Right atrium auricular region (tissue), 2 donors: ENCODE measurements around the gene LRRK2. TPM values are rescaled to one million over a fixed set of nuclear protein-coding genes. Genes with fewer than 3 reads are reported as not detected.

Experiments used
- DNase-seq: peaks from one replicate; pipeline ENCODE4 v3.0.0-alpha.2; 2019; ENCODE audit warnings: low spot score
- H3K27ac ChIP-seq, 2 donors: fragments of 200-600 bp; sonication (generic); 1 replicate in 1 of 2; 2 replicates in 1 of 2; pipeline ENCODE4 v1.5.1; 2016 to 2019
- H3K27me3 ChIP-seq, 2 donors: fragments of 200-600 bp; sonication (generic); one replicate each; pipeline versions ENCODE4 v1.5.1 to v1.6.0; 2017 to 2019
- H3K36me3 ChIP-seq: fragments of 200-600 bp; sonication (generic); one replicate; pipeline ENCODE4 v1.5.1; 2016
- H3K4me1 ChIP-seq, 2 donors: fragments of 200-600 bp; sonication (generic); one replicate each; pipeline versions ENCODE4 v1.5.1 to v1.6.0; 2017 to 2019
- H3K4me3 ChIP-seq, 2 donors: fragments of 200-600 bp; sonication (generic); 1 replicate in 1 of 2; 2 replicates in 1 of 2; pipeline ENCODE4 v1.5.1; 2017 to 2019; ENCODE audit warnings: mild to moderate bottlenecking in 1 of 2, moderate library complexity in 1 of 2
- H3K9me3 ChIP-seq, 2 donors: fragments of 200-600 bp; sonication (generic); one replicate each; pipeline ENCODE4 v1.5.1; 2019
- CTCF ChIP-seq, 2 donors: fragments of 200-600 bp; sonication (generic); IDR thresholded peaks; one replicate each; pipeline ENCODE4 v1.5.1; 2019; ENCODE audit warnings: antibody characterized with exemption in 2 of 2
- total RNA-seq, 2 donors: library from RNA; depleted of rRNA; stranded (reverse); fragments of >200 nt; gene quantifications; one replicate each; pipeline ENCODE4 v1.1.0, GENCODE V29; 2016

LRRK2 gene
- total RNA-seq, 2 donors from 2014 or later: 7.1 to 8.6 TPM

GRCh38 chr12:40229690-40230651 lies 5.2 kb downstream of the LRRK2 start:
- TF ChIP-seq CTCF (IDR thresholded peaks at IDR 0.05): no peak
- Histone ChIP-seq H3K27me3 (no peaks in the 10 kb centered on the region), H3K4me3 (no peak overlapping the region), H3K36me3 (peaks cover 12% of the 10 kb centered on the region), H3K4me1 (peaks cover 0 to 16% of the 10 kb centered on the region in 2 donors), H3K27ac (no peak overlapping the region), H3K9me3 (no peaks in the 10 kb centered on the region)
- no peak for DNase-seq

- no peaks in the 10 kb centered on the region for H3K9me3 ChIP-seq
- no peak overlapping the region for H3K4me3 ChIP-seq
- no peaks in the 10 kb centered on the region for H3K27me3 ChIP-seq
- H3K4me1 ChIP-seq: peaks cover 0 to 5% of the 10 kb centered on the region in 2 donors
- peaks cover 22% of the 10 kb centered on the region for H3K36me3 ChIP-seq
- DNase-seq: no peak
- H3K27ac ChIP-seq: no peak overlapping the region
- TF ChIP-seq CTCF (IDR thresholded peaks at IDR 0.05): no peak
Observed at GRCh38 chr12:40232602-40233001, 7.8 kb downstream of the LRRK2 start.

GRCh38 chr12:40233741-40234367 lies 9.1 kb downstream of the LRRK2 start:
- Histone ChIP-seq H3K9me3 (no peaks in the 10 kb centered on the region), H3K27me3 (no peaks in the 10 kb centered on the region), H3K4me3 (no peak overlapping the region), H3K27ac (no peak overlapping the region), H3K4me1 (peaks cover 0 to 5% of the 10 kb centered on the region in 2 donors), H3K36me3 (peaks cover 22% of the 10 kb centered on the region)
- DNase-seq: no peak
- no peak for TF ChIP-seq CTCF (IDR thresholded peaks at IDR 0.05)

- H3K36me3 ChIP-seq: peaks cover 25% of the 10 kb centered on the region
- H3K27ac ChIP-seq: no peak overlapping the region
- no peaks in the 10 kb centered on the region for H3K9me3 ChIP-seq
- H3K4me1 ChIP-seq: no peaks in the 10 kb centered on the region
- no peak for TF ChIP-seq CTCF (IDR thresholded peaks at IDR 0.05)
- H3K27me3 ChIP-seq: no peaks in the 10 kb centered on the region
- no peak overlapping the region for H3K4me3 ChIP-seq
- no peak for DNase-seq
Observed at GRCh38 chr12:40236357-40236850, 11.6 kb downstream of the LRRK2 start.

- H3K4me3 ChIP-seq: no peak overlapping the region
- no peaks in the 10 kb centered on the region for H3K9me3 ChIP-seq
- peaks cover 18% of the 10 kb centered on the region for H3K36me3 ChIP-seq
- no peaks in the 10 kb centered on the region for H3K27me3 ChIP-seq
- peaks cover 0 to 9% of the 10 kb centered on the region in 2 donors for H3K4me1 ChIP-seq
- H3K27ac ChIP-seq: no peak overlapping the region
- no peak for DNase-seq
- no peak for TF ChIP-seq CTCF (IDR thresholded peaks at IDR 0.05)
Observed at GRCh38 chr12:40238266-40238902, 13.6 kb downstream of the LRRK2 start.
